SU-DHL-6 (cell line): ENCODE measurements around the gene GTF2I.

Source experiments
- H2AFZ ChIP-seq: fragments of 200-600 bp; sonication (generic); 2 replicates; pipeline ENCODE4 v1.6.1; 2014; ENCODE audit warnings: low read depth, mild to moderate bottlenecking, moderate library complexity, mixed read lengths, antibody characterized with exemption, low read length; ENCODE audit not compliant: severe bottlenecking
- H3F3A ChIP-seq: fragments of 200-600 bp; shearing (Covaris generic); 2 replicates; pipeline ENCODE4 v1.6.0; 2016; ENCODE audit warnings: antibody characterized with exemption, mild to moderate bottlenecking; ENCODE audit not compliant: insufficient read depth
- H3K27ac ChIP-seq: fragments of 200-600 bp; sonication (generic); 2 replicates; pipeline ENCODE4 v1.5.1; 2016; ENCODE audit warnings: low read depth, mild to moderate bottlenecking, low read length, moderate library complexity, mixed read lengths
- H3K27me3 ChIP-seq: fragments of 200-600 bp; sonication (generic), shearing (Covaris generic); 2 replicates; pipeline ENCODE4 v1.6.0; 2014; ENCODE audit warnings: mild to moderate bottlenecking, low read length
- H3K36me3 ChIP-seq: fragments of 200-600 bp; sonication (generic); 2 replicates; pipeline ENCODE4 v1.6.1; 2014; ENCODE audit warnings: mild to moderate bottlenecking, low read length, mixed read lengths
- H3K4me2 ChIP-seq: fragments of 300-600, 200-600 bp; shearing (Covaris generic), sonication (generic); 2 replicates; pipeline ENCODE4 v1.6.0; 2014; ENCODE audit warnings: low read length, low read depth, mild to moderate bottlenecking; ENCODE audit not compliant: poor library complexity, severe bottlenecking
- H3K4me3 ChIP-seq: fragments of 200-600 bp; sonication (generic); 2 replicates; pipeline ENCODE4 v1.5.1; 2014; ENCODE audit warnings: antibody characterized with exemption, low read length, mild to moderate bottlenecking, mixed read lengths; ENCODE audit not compliant: insufficient read depth, poor library complexity, severe bottlenecking
- H3K79me2 ChIP-seq: fragments of 200-600 bp; sonication (generic); 2 replicates; pipeline ENCODE4 v1.6.1; 2014; ENCODE audit warnings: mild to moderate bottlenecking, low read length, moderate library complexity; ENCODE audit not compliant: insufficient read depth
- H3K9ac ChIP-seq: fragments of 200-600 bp; sonication (generic); 2 replicates; pipeline ENCODE4 v1.7.0; 2014; ENCODE audit warnings: mild to moderate bottlenecking, low read length
- H3K9me2 ChIP-seq: fragments of 200-600 bp; sonication (generic); replicated peaks from 2 replicates; pipeline ENCODE4 v1.6.1; 2014; ENCODE audit warnings: low read length; ENCODE audit not compliant: insufficient read depth
- H3K9me3 ChIP-seq: fragments of 200-600 bp; sonication (generic); 2 replicates; pipeline ENCODE4 v1.6.1; 2014; ENCODE audit warnings: low read length, mixed read lengths; ENCODE audit not compliant: insufficient read depth
- H4K20me1 ChIP-seq: fragments of 200-600 bp; sonication (generic); 2 replicates; pipeline ENCODE4 v1.6.1; 2014; ENCODE audit warnings: low read depth, mild to moderate bottlenecking, antibody characterized with exemption, low read length, moderate library complexity, mixed read lengths
- CTCF ChIP-seq: fragments of 200-600 bp; sonication (generic); IDR thresholded peaks from one replicate; pipeline ENCODE4 v1.5.1; 2017; ENCODE audit warnings: antibody characterized with exemption, mild to moderate bottlenecking, low read length, moderate library complexity; ENCODE audit not compliant: insufficient read depth, poor library complexity, severe bottlenecking
- EZH2phosphoT487 ChIP-seq: fragments of 200-600 bp; sonication (generic), shearing (Covaris generic); conservative IDR thresholded peaks from 2 replicates; pipeline ENCODE4 v1.6.1; 2018; ENCODE audit warnings: mild to moderate bottlenecking, antibody characterized with exemption, low read length, moderate library complexity, mixed read lengths

The GTF2I gene

GRCh38 chr7:74617180-74617744 lies 40.3 kb upstream of the GTF2I start:
- H3K4me3 ChIP-seq: peak overlapping the region; percentile 11
- H3K4me2 ChIP-seq: peak overlapping the region; percentile 43
- no peaks in the 10 kb centered on the region for H3K9me3 ChIP-seq
- H3K27me3 ChIP-seq: no peaks in the 10 kb centered on the region
- H3K27ac ChIP-seq: peak overlapping the region; percentile 62
- TF ChIP-seq CTCF (no peak), EZH2phosphoT487 (no peak)
- peak overlapping the region; percentile 98 for H2AFZ ChIP-seq
- no peaks in the 10 kb centered on the region for H4K20me1 ChIP-seq
- H3K9me2 ChIP-seq: no peaks in the 10 kb centered on the region
- H3F3A ChIP-seq: peaks cover 20% of the 10 kb centered on the region
- no peaks in the 10 kb centered on the region for H3K79me2 ChIP-seq
- peak overlapping the region; percentile 49 for H3K9ac ChIP-seq
- no peaks in the 10 kb centered on the region for H3K36me3 ChIP-seq

DNA sequence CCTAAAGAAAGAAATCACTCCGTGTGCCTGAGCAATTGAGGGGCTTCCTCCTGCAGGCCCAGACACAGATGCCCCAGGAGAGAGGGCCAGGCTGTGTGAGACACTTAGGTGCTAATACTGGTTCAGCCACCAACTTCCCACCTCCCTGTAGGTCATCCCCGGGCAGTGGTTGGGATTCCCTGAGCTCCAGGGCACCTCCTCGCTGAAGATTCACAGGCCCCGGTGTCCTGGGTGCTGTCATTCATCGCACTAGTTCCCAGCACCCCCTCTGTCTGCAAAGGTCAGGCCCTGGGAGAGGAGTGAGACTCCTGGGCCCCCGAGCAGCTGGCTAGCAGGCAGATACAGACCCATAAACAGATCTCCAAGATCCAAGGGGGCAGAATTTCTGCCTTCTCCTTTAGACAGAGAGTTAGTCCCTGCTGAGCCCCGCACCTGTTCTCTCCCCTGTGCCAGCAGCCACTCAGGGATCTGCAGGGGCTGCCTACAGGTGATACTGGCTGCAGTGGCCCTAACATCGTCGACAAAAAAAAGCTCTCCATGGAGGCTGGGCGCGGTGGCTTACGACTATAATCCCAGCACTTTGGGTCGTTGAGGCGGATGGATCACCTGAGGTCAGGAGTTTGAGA lies 38.2 kb upstream of the GTF2I start:
- no peaks in the 10 kb centered on the region for H3K9me3 ChIP-seq
- H3K27ac ChIP-seq: no peak overlapping the region
- no peak overlapping the region for H3K4me2 ChIP-seq
- no peaks in the 10 kb centered on the region for H3K36me3 ChIP-seq
- H2AFZ ChIP-seq: no peak overlapping the region
- H4K20me1 ChIP-seq: no peaks in the 10 kb centered on the region
- H3K4me3 ChIP-seq: no peak overlapping the region
- H3K79me2 ChIP-seq: no peaks in the 10 kb centered on the region
- H3F3A ChIP-seq: peaks cover 20% of the 10 kb centered on the region
- no peaks in the 10 kb centered on the region for H3K27me3 ChIP-seq
- H3K9ac ChIP-seq: no peak overlapping the region
- no peaks in the 10 kb centered on the region for H3K9me2 ChIP-seq
- TF ChIP-seq EZH2phosphoT487 (no peak), CTCF (no peak)

DNA sequence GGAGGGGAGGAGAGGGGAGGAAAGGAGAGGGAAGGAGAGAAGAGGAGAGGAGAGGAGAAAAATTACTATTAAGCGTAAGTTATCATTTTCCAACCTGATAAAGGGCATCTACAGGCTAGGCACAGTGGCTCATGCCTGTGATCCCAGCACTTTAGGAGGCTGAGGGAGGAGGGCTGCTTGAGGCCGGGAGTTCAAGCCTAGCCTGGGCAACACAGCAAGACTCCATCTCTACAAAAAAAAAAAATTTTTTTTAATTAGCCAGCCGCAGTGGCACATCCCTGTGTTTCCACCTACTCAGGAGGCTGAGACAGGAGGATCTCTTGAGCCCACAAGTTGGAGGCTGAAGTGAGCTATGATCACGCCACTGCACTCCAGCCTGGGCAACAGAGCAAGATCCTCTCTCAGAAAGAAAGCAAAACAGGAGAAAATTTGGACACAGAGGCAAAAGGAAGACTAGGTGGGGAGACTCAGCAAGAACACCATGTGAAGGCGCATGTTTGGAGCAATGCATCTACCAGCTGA lies 35.2 kb upstream of the GTF2I start:
- H3K36me3 ChIP-seq: no peaks in the 10 kb centered on the region
- H3K4me2 ChIP-seq: no peak overlapping the region
- no peaks in the 10 kb centered on the region for H3K27me3 ChIP-seq
- TF ChIP-seq EZH2phosphoT487: no peak
- no peak overlapping the region for H3K9ac ChIP-seq
- no peaks in the 10 kb centered on the region for H3K9me3 ChIP-seq
- H2AFZ ChIP-seq: no peak overlapping the region
- no peaks in the 10 kb centered on the region for H4K20me1 ChIP-seq
- H3K4me3 ChIP-seq: no peak overlapping the region
- no peak overlapping the region for H3K27ac ChIP-seq
- peaks cover 15% of the 10 kb centered on the region for H3F3A ChIP-seq
- no peaks in the 10 kb centered on the region for H3K79me2 ChIP-seq
- H3K9me2 ChIP-seq: no peaks in the 10 kb centered on the region

DNA sequence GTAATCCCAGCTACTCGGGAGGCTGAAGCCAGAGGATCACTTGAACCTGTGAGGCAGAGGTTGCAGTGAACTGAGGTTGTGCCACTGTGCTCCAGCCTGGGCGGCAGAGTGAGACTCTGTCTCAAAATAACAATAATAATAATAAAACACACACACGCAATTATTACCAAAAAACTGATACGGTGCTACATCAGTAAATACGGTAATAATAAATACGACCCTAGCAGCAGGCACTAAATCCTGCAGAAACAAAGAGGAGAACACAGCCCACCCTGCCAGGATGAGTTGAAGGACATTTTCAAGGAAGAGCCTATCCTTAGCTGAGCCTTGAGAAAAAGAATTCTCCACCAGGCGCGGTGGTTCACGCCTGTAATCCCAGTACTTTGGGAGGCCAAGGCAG lies 34.4 kb upstream of the GTF2I start:
- no peak for TF ChIP-seq EZH2phosphoT487
- no peak for TF ChIP-seq CTCF
- Histone ChIP-seq H3K27ac (no peak overlapping the region), H3K4me2 (no peak overlapping the region), H3K9ac (no peak overlapping the region), H3K36me3 (no peaks in the 10 kb centered on the region), H4K20me1 (no peaks in the 10 kb centered on the region), H3K9me2 (no peaks in the 10 kb centered on the region), H3K79me2 (no peaks in the 10 kb centered on the region), H2AFZ (no peak overlapping the region), H3K4me3 (no peak overlapping the region), H3K27me3 (no peaks in the 10 kb centered on the region), H3K9me3 (no peaks in the 10 kb centered on the region), H3F3A (peaks cover 7% of the 10 kb centered on the region)
